Neural cell (in vitro differentiated cells): ENCODE data around the gene ZNF140. TPM values are rescaled to one million over a fixed set of nuclear protein-coding genes. Genes with fewer than 3 reads are reported as not detected.

ENCODE experiments used
- H2AFZ ChIP-seq: fragments of 200-600, 300-800 bp; sonication (generic), shearing (Covaris generic); 2 replicates; pipeline ENCODE4 v1.6.0; 2014; ENCODE audit warnings: low read depth, mild to moderate bottlenecking, antibody characterized with exemption, low read length, moderate library complexity
- H3F3A ChIP-seq: fragments of 200-600 bp; shearing (Covaris generic); 2 replicates; pipeline ENCODE4 v1.6.1; 2016; ENCODE audit warnings: mild to moderate bottlenecking, moderate library complexity, mixed read lengths, antibody characterized with exemption, low read length; ENCODE audit not compliant: insufficient read depth, poor library complexity, severe bottlenecking
- H3K27ac ChIP-seq: fragments of 200-600, 300-800 bp; sonication (generic), shearing (Covaris generic); 2 replicates; pipeline ENCODE4 v1.5.1; 2014; ENCODE audit warnings: mild to moderate bottlenecking, low read length, moderate library complexity
- H3K27me3 ChIP-seq: fragments of 300-800, 200-600 bp; sonication (generic), shearing (Covaris generic); 2 replicates; pipeline ENCODE4 v1.6.0; 2014; ENCODE audit warnings: mild to moderate bottlenecking, low read depth, low read length, moderate library complexity; ENCODE audit not compliant: insufficient read depth
- H3K36me3 ChIP-seq: fragments of 300-800, 200-600 bp; sonication (generic), shearing (Covaris generic); 2 replicates; pipeline ENCODE4 v1.5.1; 2014; ENCODE audit warnings: mild to moderate bottlenecking, antibody characterized with exemption, low read length, moderate library complexity; ENCODE audit not compliant: insufficient read depth
- H3K4me2 ChIP-seq: fragments of 300-800, 200-600 bp; sonication (generic), shearing (Covaris generic); 2 replicates; pipeline ENCODE4 v1.6.0; 2014; ENCODE audit warnings: mild to moderate bottlenecking, low read length
- H3K4me3 ChIP-seq: fragments of 300-800, 200-600 bp; sonication (generic), shearing (Covaris generic); 2 replicates; pipeline ENCODE4 v1.5.1; 2014; ENCODE audit warnings: mild to moderate bottlenecking, low read length, moderate library complexity
- H3K79me2 ChIP-seq: fragments of 200-600 bp; shearing (Covaris generic); replicated peaks from 2 replicates; pipeline ENCODE4 v1.6.0; 2014; ENCODE audit warnings: mild to moderate bottlenecking, low read length, moderate library complexity; ENCODE audit not compliant: insufficient read depth
- H3K9ac ChIP-seq: fragments of 300-800, 200-600 bp; sonication (generic), shearing (Covaris generic); 2 replicates; pipeline ENCODE4 v1.6.1; 2016; ENCODE audit warnings: mild to moderate bottlenecking, low read length, mixed read lengths
- H3K9me2 ChIP-seq: fragments of 200-600 bp; shearing (Covaris generic); 2 replicates; pipeline ENCODE4 v1.6.1; 2016; ENCODE audit warnings: mild to moderate bottlenecking, low read length, mixed read lengths; ENCODE audit not compliant: insufficient read depth
- H3K9me3 ChIP-seq: fragments of 200-600, 300-800 bp; sonication (generic), shearing (Covaris generic); 2 replicates; pipeline ENCODE4 v1.6.1; 2016; ENCODE audit warnings: mild to moderate bottlenecking, mixed run types, low read length, moderate library complexity, mixed read lengths
- H4K20me1 ChIP-seq: fragments of 200-600 bp; shearing (Covaris generic); 2 replicates; pipeline ENCODE4 v1.6.1; 2016; ENCODE audit warnings: mild to moderate bottlenecking, mixed run types; ENCODE audit not compliant: insufficient read depth
- EP300 ChIP-seq: fragments of 450-650 bp; conservative IDR thresholded peaks from 2 replicates; pipeline ENCODE4 v1.6.1; 2014; ENCODE audit warnings: antibody characterized with exemption, mild to moderate bottlenecking, moderate library complexity; ENCODE audit not compliant: poor library complexity, severe bottlenecking
- EZH2 ChIP-seq: fragments of 200-600, 300-800 bp; shearing (Covaris generic), sonication (generic); IDR thresholded peaks from 2 replicates; pipeline ENCODE4 v1.6.1; 2014; ENCODE audit warnings: antibody characterized with exemption, low read length, borderline replicate concordance, mild to moderate bottlenecking; ENCODE audit not compliant: insufficient read depth, poor library complexity, severe bottlenecking
- MXI1 ChIP-seq: fragments of 450-650 bp; conservative IDR thresholded peaks from 2 replicates; pipeline ENCODE4 v1.6.1; 2014; ENCODE audit warnings: antibody characterized with exemption, mild to moderate bottlenecking; ENCODE audit not compliant: poor library complexity, severe bottlenecking
- POLR2AphosphoS5 ChIP-seq: IDR thresholded peaks from 2 replicates; pipeline ENCODE4 v1.6.1; 2012
- RAD21 ChIP-seq: fragments of 450-650 bp; conservative IDR thresholded peaks from 2 replicates; pipeline ENCODE4 v1.6.1; 2014; ENCODE audit warnings: antibody characterized with exemption, mild to moderate bottlenecking, moderate library complexity
- SMC3 ChIP-seq: fragments of 450-650 bp; conservative IDR thresholded peaks from 2 replicates; pipeline ENCODE4 v1.6.1; 2014; ENCODE audit warnings: antibody characterized with exemption, mild to moderate bottlenecking, moderate library complexity; ENCODE audit not compliant: poor library complexity
- TAF1 ChIP-seq: IDR thresholded peaks from 2 replicates; pipeline ENCODE4 v1.6.1; 2012; ENCODE audit warnings: low read depth
- polyA plus RNA-seq: library from polyadenylated mRNA; depleted of rRNA; stranded (reverse); fragments of >200 nt; gene quantifications from 2 replicates; pipeline ENCODE4 v1.2.3, GENCODE V29; 2014
- TF ChIP-seq, protein P1 (sequence below): fragments of 450-650 bp; IDR thresholded peaks from 2 replicates; pipeline ENCODE4 v1.5.1; 2014; ENCODE audit warnings: antibody characterized with exemption, mild to moderate bottlenecking, moderate library complexity; ENCODE audit not compliant: poor library complexity, severe bottlenecking
- TF ChIP-seq, protein P2 (sequence below): IDR thresholded peaks from 2 replicates; pipeline ENCODE4 v1.6.1; 2012; ENCODE audit warnings: borderline replicate concordance

ZNF140 gene
- polyA plus RNA-seq, 1 donor from 2014 or later, result 60.5 TPM

DNA sequence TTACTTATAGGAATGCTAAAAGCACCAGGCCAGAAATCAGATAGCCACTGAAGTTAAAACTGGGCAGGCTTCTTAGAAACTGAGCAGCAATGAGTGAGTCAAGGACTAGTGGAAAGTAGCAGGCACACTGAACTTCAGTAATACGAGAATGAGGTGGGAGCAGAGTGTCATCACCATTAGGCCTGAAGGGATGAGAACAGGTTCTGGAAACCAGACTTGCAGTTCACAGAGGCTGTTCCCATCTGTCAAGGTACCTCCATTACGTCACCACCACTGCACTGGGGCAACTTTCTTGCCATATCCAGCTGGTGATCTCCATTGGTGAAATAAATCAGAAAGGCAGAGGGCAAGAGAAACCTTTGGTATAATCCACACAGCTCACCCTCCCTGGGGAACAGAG, 65.3 kb downstream of the ZNF140 start:
- Histone ChIP-seq H3K4me3 (no peak overlapping the region), H3K9ac (no peak overlapping the region), H4K20me1 (no peaks in the 10 kb centered on the region), H3K27ac (no peak overlapping the region), H3K27me3 (no peaks in the 10 kb centered on the region), H3K36me3 (peaks cover 59% of the 10 kb centered on the region), H2AFZ (no peak overlapping the region), H3K9me3 (peaks cover 34% of the 10 kb centered on the region), H3K9me2 (no peaks in the 10 kb centered on the region), H3F3A (no peaks in the 10 kb centered on the region), H3K4me2 (no peak overlapping the region), H3K79me2 (no peaks in the 10 kb centered on the region)
- no peak for TF ChIP-seq EZH2
- TF ChIP-seq, protein P1, sequence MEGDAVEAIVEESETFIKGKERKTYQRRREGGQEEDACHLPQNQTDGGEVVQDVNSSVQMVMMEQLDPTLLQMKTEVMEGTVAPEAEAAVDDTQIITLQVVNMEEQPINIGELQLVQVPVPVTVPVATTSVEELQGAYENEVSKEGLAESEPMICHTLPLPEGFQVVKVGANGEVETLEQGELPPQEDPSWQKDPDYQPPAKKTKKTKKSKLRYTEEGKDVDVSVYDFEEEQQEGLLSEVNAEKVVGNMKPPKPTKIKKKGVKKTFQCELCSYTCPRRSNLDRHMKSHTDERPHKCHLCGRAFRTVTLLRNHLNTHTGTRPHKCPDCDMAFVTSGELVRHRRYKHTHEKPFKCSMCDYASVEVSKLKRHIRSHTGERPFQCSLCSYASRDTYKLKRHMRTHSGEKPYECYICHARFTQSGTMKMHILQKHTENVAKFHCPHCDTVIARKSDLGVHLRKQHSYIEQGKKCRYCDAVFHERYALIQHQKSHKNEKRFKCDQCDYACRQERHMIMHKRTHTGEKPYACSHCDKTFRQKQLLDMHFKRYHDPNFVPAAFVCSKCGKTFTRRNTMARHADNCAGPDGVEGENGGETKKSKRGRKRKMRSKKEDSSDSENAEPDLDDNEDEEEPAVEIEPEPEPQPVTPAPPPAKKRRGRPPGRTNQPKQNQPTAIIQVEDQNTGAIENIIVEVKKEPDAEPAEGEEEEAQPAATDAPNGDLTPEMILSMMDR, result no peak
- TF ChIP-seq, protein P2, sequence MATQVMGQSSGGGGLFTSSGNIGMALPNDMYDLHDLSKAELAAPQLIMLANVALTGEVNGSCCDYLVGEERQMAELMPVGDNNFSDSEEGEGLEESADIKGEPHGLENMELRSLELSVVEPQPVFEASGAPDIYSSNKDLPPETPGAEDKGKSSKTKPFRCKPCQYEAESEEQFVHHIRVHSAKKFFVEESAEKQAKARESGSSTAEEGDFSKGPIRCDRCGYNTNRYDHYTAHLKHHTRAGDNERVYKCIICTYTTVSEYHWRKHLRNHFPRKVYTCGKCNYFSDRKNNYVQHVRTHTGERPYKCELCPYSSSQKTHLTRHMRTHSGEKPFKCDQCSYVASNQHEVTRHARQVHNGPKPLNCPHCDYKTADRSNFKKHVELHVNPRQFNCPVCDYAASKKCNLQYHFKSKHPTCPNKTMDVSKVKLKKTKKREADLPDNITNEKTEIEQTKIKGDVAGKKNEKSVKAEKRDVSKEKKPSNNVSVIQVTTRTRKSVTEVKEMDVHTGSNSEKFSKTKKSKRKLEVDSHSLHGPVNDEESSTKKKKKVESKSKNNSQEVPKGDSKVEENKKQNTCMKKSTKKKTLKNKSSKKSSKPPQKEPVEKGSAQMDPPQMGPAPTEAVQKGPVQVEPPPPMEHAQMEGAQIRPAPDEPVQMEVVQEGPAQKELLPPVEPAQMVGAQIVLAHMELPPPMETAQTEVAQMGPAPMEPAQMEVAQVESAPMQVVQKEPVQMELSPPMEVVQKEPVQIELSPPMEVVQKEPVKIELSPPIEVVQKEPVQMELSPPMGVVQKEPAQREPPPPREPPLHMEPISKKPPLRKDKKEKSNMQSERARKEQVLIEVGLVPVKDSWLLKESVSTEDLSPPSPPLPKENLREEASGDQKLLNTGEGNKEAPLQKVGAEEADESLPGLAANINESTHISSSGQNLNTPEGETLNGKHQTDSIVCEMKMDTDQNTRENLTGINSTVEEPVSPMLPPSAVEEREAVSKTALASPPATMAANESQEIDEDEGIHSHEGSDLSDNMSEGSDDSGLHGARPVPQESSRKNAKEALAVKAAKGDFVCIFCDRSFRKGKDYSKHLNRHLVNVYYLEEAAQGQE, result no peak
- no peak for TF ChIP-seq MXI1
- no peak for TF ChIP-seq SMC3
- no peak for TF ChIP-seq POLR2AphosphoS5
- no peak for TF ChIP-seq TAF1
- no peak for TF ChIP-seq RAD21
- TF ChIP-seq EP300, result no peak

DNA sequence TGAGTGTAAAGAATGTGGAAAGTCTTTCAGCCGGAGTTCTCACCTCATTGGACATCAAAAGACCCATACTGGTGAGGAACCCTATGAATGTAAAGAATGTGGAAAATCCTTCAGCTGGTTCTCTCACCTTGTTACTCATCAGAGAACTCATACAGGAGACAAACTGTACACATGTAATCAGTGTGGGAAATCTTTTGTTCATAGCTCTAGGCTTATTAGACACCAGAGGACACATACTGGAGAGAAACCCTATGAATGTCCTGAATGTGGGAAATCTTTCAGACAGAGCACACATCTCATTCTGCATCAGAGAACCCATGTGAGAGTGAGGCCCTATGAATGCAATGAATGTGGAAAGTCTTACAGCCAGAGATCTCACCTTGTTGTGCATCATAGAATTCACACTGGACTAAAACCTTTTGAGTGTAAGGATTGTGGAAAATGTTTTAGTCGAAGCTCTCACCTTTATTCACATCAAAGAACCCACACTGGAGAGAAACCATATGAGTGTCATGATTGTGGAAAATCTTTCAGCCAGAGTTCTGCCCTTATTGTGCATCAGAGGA, 75.5 kb downstream of the ZNF140 start:
- no peak overlapping the region for H3K4me3 ChIP-seq
- H4K20me1 ChIP-seq, result no peaks in the 10 kb centered on the region
- H3K27ac ChIP-seq, result no peak overlapping the region
- no peaks in the 10 kb centered on the region for H3K9me2 ChIP-seq
- peaks cover 54% of the 10 kb centered on the region for H3K9me3 ChIP-seq
- no peaks in the 10 kb centered on the region for H3K27me3 ChIP-seq
- H2AFZ ChIP-seq, result no peak overlapping the region
- H3K9ac ChIP-seq, result no peak overlapping the region
- no peaks in the 10 kb centered on the region for H3K79me2 ChIP-seq
- no peak overlapping the region for H3K4me2 ChIP-seq
- H3F3A ChIP-seq, result no peaks in the 10 kb centered on the region
- TF ChIP-seq EP300 (no peak), SMC3 (no peak), RAD21 (no peak), POLR2AphosphoS5 (no peak), TAF1 (no peak), EZH2 (no peak), MXI1 (no peak)
- TF ChIP-seq, protein P1, result no peak
- TF ChIP-seq, protein P2, result no peak
- H3K36me3 ChIP-seq, result peaks cover 66% of the 10 kb centered on the region
